Common myeloid progenitor, CD34-positive (primary cell): ENCODE data around the gene RAB35.

ENCODE experiments used
- CTCF ChIA-PET: fragments of 350-600 bp; sonication (Branson Sonifier 250); formaldehyde crosslinking; loops from one replicate; lab custom pipeline; 2021; ENCODE audit warnings: antibody characterized with exemption; lab: Charles Lee
- POLR2A ChIA-PET: fragments of 350-600 bp; sonication (Branson Sonifier 250); formaldehyde crosslinking; loops from one replicate; lab custom pipeline; 2021; ENCODE audit warnings: antibody characterized with exemption; lab: Charles Lee
- DNase-seq, 3 donors: peaks; one replicate each; pipeline versions ENCODE4 v3.0.0 to v3.0.0-alpha.2; 2013
- H3K27ac ChIP-seq, 2 experiments: 1 replicate in 1 of 2; 2 replicates in 1 of 2; pipeline ENCODE4 v1.7.0; 2013; ENCODE audit warnings: inconsistent platforms in 2 of 2, low read length in 2 of 2, mild to moderate bottlenecking in 2 of 2, low read depth in 1 of 2, moderate library complexity in 1 of 2; ENCODE audit not compliant: severe bottlenecking in 2 of 2, insufficient read depth in 1 of 2, poor library complexity in 1 of 2
- H3K27me3 ChIP-seq, 5 experiments: replicated peaks in 2 of 5; 1 replicate in 3 of 5; 2 replicates in 2 of 5; pipeline versions ENCODE4 v1.6.1 to v1.7.0; 2013; ENCODE audit warnings: low read length in 4 of 5, mild to moderate bottlenecking in 2 of 5, moderate library complexity in 2 of 5, inconsistent platforms in 1 of 5; ENCODE audit not compliant: insufficient read depth in 5 of 5, control insufficient read depth in 4 of 5
- H3K36me3 ChIP-seq, 4 experiments: 1 replicate in 2 of 4; 2 replicates in 2 of 4; pipeline versions ENCODE4 v1.6.1 to v1.7.0; 2013; ENCODE audit warnings: low read length in 3 of 4, control low read depth in 1 of 4, mild to moderate bottlenecking in 1 of 4; ENCODE audit not compliant: control insufficient read depth in 4 of 4, insufficient read depth in 4 of 4
- H3K4me1 ChIP-seq, 4 experiments: 1 replicate in 3 of 4; 2 replicates in 1 of 4; pipeline versions ENCODE4 v1.6.1 to v1.7.1; 2013; ENCODE audit warnings: low read length in 3 of 4, mild to moderate bottlenecking in 3 of 4, control low read depth in 1 of 4, inconsistent platforms in 1 of 4, moderate library complexity in 1 of 4; ENCODE audit not compliant: control insufficient read depth in 4 of 4, insufficient read depth in 4 of 4; ENCODE audit errors: control extremely low read depth in 1 of 4
- H3K4me3 ChIP-seq, 7 experiments: 1 replicate in 4 of 7; 2 replicates in 3 of 7; pipeline versions ENCODE4 v1.5.1 to v1.7.0; 2013; ENCODE audit warnings: mild to moderate bottlenecking in 7 of 7, low read length in 6 of 7, moderate library complexity in 6 of 7, inconsistent platforms in 2 of 7, low read depth in 2 of 7, control low read depth in 1 of 7; ENCODE audit not compliant: insufficient read depth in 4 of 7, control insufficient read depth in 1 of 7; ENCODE audit errors: extremely low read depth in 1 of 7
- H3K9me3 ChIP-seq, 5 experiments: 1 replicate in 4 of 5; 2 replicates in 1 of 5; pipeline versions ENCODE4 v1.6.1 to v1.7.1; 2013; ENCODE audit warnings: low read length in 4 of 5, mild to moderate bottlenecking in 2 of 5, inconsistent platforms in 1 of 5, low read depth in 1 of 5, moderate library complexity in 1 of 5; ENCODE audit not compliant: control insufficient read depth in 4 of 5, insufficient read depth in 2 of 5; ENCODE audit errors: control extremely low read depth in 1 of 5
- WGBS: methylation state at CpG from one replicate; pipeline ENCODE4 v1.1.5; 2013; ENCODE audit not compliant: insufficient coverage; 5-methylcytosine and 5-hydroxymethylcytosine counted together

Gene RAB35

GRCh38 chr12:120109570-120110267 lies 6.8 kb downstream of the RAB35 start:
- peak overlapping the region in 1 of 7 experiments; percentile 13 for H3K4me3 ChIP-seq
- POLR2A ChIA-PET = interaction anchor here (1.2 kb wide), 1 partner anchor 91 kb away, joined by 3 read pairs; the partner anchor contains the start of gene RPLP0
- CTCF ChIA-PET = interaction anchor here (1.0 to 1.4 kb wide), 8 partner anchors 9 to 23 kb away, joined by 3 to 5 read pairs (median 4); no protein-coding TSS in a partner anchor
- 97% methylated on average over 9 of the region's 10 CpGs for WGBS
- no peak for DNase-seq
- peaks cover 3 to 31% (median 30%) of the 10 kb centered on the region in 4 experiments for H3K4me1 ChIP-seq
- peaks cover 3 to 33% (median 24%) of the 10 kb centered on the region in 4 experiments for H3K36me3 ChIP-seq
- no peak overlapping the region for H3K27ac ChIP-seq
- no peaks in the 10 kb centered on the region for H3K9me3 ChIP-seq
- no peaks in the 10 kb centered on the region for H3K27me3 ChIP-seq

GRCh38 chr12:120106151-120106550 lies 10.4 kb downstream of the RAB35 start:
- peaks cover 3 to 39% (median 27%) of the 10 kb centered on the region in 4 experiments for H3K4me1 ChIP-seq
- H3K9me3 ChIP-seq = no peaks in the 10 kb centered on the region
- no peaks in the 10 kb centered on the region for H3K27me3 ChIP-seq
- no CpG with 5 or more reads among the region's 1 CpG for WGBS
- H3K36me3 ChIP-seq = peaks cover 0 to 48% (median 33%) of the 10 kb centered on the region in 4 experiments
- CTCF ChIA-PET = interaction anchor here (1.4 kb wide), 1 partner anchor 12 kb away, joined by 3 read pairs; no protein-coding TSS in a partner anchor
- POLR2A ChIA-PET = no interaction called here
- no peak for DNase-seq
- H3K4me3 ChIP-seq = no peak overlapping the region
- H3K27ac ChIP-seq = no peak overlapping the region

DNA sequence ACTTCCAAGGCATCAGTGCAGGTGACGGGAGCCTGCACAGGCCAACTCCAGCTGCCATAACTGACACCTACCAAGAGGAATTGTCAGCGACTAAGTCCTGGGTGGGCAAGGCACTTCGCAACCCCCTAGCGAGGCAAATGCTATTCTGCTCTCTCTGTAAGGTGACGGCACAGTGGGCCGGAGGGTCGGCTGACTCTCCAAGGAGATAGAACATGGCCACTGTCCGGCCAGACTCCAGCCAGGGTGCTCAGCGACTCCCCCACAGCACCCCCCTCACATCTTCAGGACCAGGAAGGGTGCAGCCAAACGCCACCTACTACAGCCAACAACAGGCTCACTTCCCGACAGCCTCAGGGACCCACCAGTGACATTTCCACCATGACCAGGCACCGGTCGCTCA lies 13.2 kb downstream of the RAB35 start:
- no peak for DNase-seq
- ChIA-PET POLR2A (interaction anchor here (0.6 to 1.8 kb wide), 2 partner anchors 7 to 12 kb away, joined by 3 to 5 read pairs; no protein-coding TSS in a partner anchor), CTCF (interaction anchor here (1.0 to 3.7 kb wide), 3 partner anchors 12 to 24 kb away, joined by 3 to 20 read pairs (median 8); no protein-coding TSS in a partner anchor)
- Histone ChIP-seq H3K36me3 (peaks cover 0 to 74% (median 50%) of the 10 kb centered on the region in 4 experiments), H3K4me3 (no peak overlapping the region), H3K4me1 (peaks cover 0 to 25% (median 10%) of the 10 kb centered on the region in 4 experiments), H3K9me3 (no peaks in the 10 kb centered on the region), H3K27me3 (no peaks in the 10 kb centered on the region), H3K27ac (no peak overlapping the region)
- 98% methylated on average over 8 of the region's 13 CpGs for WGBS

DNA sequence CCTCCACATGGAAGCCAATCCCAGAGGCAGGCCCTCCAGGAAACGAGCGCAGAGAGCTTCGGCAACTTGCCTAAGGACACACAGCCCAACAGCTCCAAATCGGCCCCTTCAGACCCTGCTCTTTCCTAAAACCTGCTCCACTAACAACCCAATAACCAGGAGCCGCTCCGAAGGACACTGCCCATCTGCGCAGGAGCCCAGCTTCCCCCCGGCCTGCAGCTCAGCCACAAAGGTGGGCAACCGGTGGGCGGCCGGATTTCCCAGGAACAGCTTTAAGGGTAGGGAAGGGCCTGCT lies 13.6 kb downstream of the RAB35 start:
- Histone ChIP-seq H3K27me3 (no peaks in the 10 kb centered on the region), H3K27ac (no peak overlapping the region), H3K9me3 (no peaks in the 10 kb centered on the region), H3K4me3 (no peak overlapping the region), H3K4me1 (peaks cover 0 to 25% (median 10%) of the 10 kb centered on the region in 4 experiments), H3K36me3 (peaks cover 0 to 76% (median 52%) of the 10 kb centered on the region in 4 experiments)
- ChIA-PET POLR2A (interaction anchor here (0.6 to 1.8 kb wide), 3 partner anchors 8 to 12 kb away, joined by 3 to 5 read pairs (median 3); no protein-coding TSS in a partner anchor), CTCF (interaction anchor here (1.0 to 3.7 kb wide), 4 partner anchors 9 to 24 kb away, joined by 3 to 20 read pairs (median 6); no protein-coding TSS in a partner anchor)
- 91% methylated on average over 10 of the region's 11 CpGs for WGBS
- no peak for DNase-seq

- 67% methylated on average over 21 of the region's 30 CpGs for WGBS
- POLR2A ChIA-PET = interaction anchor here (0.6 to 1.8 kb wide), 3 partner anchors 8 to 13 kb away, joined by 3 to 5 read pairs (median 3); no protein-coding TSS in a partner anchor
- H3K36me3 ChIP-seq = peaks cover 0 to 75% (median 52%) of the 10 kb centered on the region in 4 experiments
- no peak overlapping the region for H3K4me3 ChIP-seq
- H3K9me3 ChIP-seq = no peaks in the 10 kb centered on the region
- H3K27ac ChIP-seq = no peak overlapping the region
- CTCF ChIA-PET = interaction anchor here (1.0 to 3.7 kb wide), 4 partner anchors 9 to 25 kb away, joined by 3 to 20 read pairs (median 6); no protein-coding TSS in a partner anchor
- peaks cover 0 to 25% (median 10%) of the 10 kb centered on the region in 4 experiments for H3K4me1 ChIP-seq
- DNase-seq = peak in 1 of 3 donors; percentile 30
- H3K27me3 ChIP-seq = no peaks in the 10 kb centered on the region
These were observed 14.1 kb downstream of the RAB35 start for GRCh38 chr12:120102189-120103043.

DNA sequence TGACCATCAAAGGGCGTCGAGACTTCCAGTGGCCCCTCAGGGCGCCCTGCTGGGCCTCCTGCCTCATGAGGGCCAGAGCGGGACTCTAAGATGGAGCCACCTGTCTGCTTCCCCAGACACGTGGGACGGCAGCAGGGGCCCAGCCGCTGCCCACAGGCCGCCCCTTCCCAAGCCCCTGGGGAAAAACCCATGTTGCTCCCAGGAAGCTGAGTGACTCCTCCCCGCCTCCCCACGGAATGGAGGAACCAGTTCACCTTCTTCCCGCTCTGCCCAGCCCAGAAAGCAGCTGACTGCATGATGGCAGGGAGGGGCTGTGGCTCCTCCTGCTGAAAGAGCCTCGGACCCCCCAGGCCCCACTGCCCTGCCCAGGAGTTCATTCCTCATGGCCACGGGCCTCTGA lies 14.9 kb downstream of the RAB35 start:
- H3K27me3 ChIP-seq = no peaks in the 10 kb centered on the region
- CTCF ChIA-PET = interaction anchor here (1.8 to 3.7 kb wide), 2 partner anchors 13 kb away, joined by 8 to 20 read pairs; no protein-coding TSS in a partner anchor
- POLR2A ChIA-PET = no interaction called here
- H3K4me3 ChIP-seq = no peak overlapping the region
- H3K36me3 ChIP-seq = peaks cover 1 to 80% (median 57%) of the 10 kb centered on the region in 4 experiments
- H3K27ac ChIP-seq = no peak overlapping the region
- peaks cover 0 to 25% (median 10%) of the 10 kb centered on the region in 4 experiments for H3K4me1 ChIP-seq
- DNase-seq = no peak
- no peaks in the 10 kb centered on the region for H3K9me3 ChIP-seq
- WGBS = 96% methylated on average over 11 of the region's 13 CpGs
